Activated CD8-positive, alpha-beta T cell treated with anti-CD3 and anti-CD28 coated beads for 36 hours (primary cell): ENCODE data around the gene ADAT3. TPM values are rescaled to one million over a fixed set of nuclear protein-coding genes. Genes with fewer than 3 reads are reported as not detected.

ENCODE experiments used
- ATAC-seq: fragments of 200-7000 bp; cut with Tn5 transposase; one replicate; pipeline ENCODE4 v1.10.0; 2021; ENCODE audit warnings: mild to moderate bottlenecking, moderate library complexity
- CTCF ChIA-PET: fragments of 350-600 bp; sonication (Branson Sonifier 250); formaldehyde crosslinking; loops from one replicate; lab custom pipeline; 2021; ENCODE audit warnings: antibody characterized with exemption; lab: Charles Lee
- POLR2A ChIA-PET: fragments of 350-600 bp; sonication (Branson Sonifier 250); formaldehyde crosslinking; loops from one replicate; lab custom pipeline; 2021; ENCODE audit warnings: antibody characterized with exemption; lab: Charles Lee
- DNase-seq: peaks from one replicate; pipeline ENCODE4 v3.0.0-alpha.2; 2020
- H3K27ac Mint-ChIP-seq: one replicate; pipeline ENCODE4 v1.8.0; 2021; ENCODE audit warnings: mild to moderate bottlenecking, mixed read lengths
- H3K27me3 Mint-ChIP-seq: one replicate; pipeline ENCODE4 v1.8.0; 2021; ENCODE audit warnings: mixed read lengths
- H3K36me3 Mint-ChIP-seq: one replicate; pipeline ENCODE4 v1.8.0; 2021; ENCODE audit warnings: low read depth, mixed read lengths
- H3K4me1 Mint-ChIP-seq: one replicate; pipeline ENCODE4 v1.8.0; 2021; ENCODE audit warnings: low read depth, mixed read lengths
- H3K4me3 Mint-ChIP-seq: one replicate; pipeline ENCODE4 v1.8.0; 2021; ENCODE audit warnings: mild to moderate bottlenecking, moderate library complexity, mixed read lengths
- H3K9me3 Mint-ChIP-seq: one replicate; pipeline ENCODE4 v1.8.0; 2021; ENCODE audit warnings: mixed read lengths
- intact Hi-C: fragments of 100-400 bp; cut with micrococcal nuclease; formaldehyde crosslinking; loops from one replicate; pipeline ENCODE4 v1.10.0; 2022
- total RNA-seq, 2 experiments: library from RNA; stranded (reverse); gene quantifications; one replicate each; pipeline ENCODE4 v1.2.3, GENCODE V29; 2021
- TF ChIP-seq, protein P1 (sequence below): fragments of 200-600 bp; IDR thresholded peaks from one replicate; pipeline ENCODE4 v1.8.0; 2022; ENCODE audit warnings: antibody characterized with exemption, mild to moderate bottlenecking

Gene ADAT3
- total RNA-seq, 2 experiments from 2014 or later, result 5.3 to 6.7 TPM

DNA sequence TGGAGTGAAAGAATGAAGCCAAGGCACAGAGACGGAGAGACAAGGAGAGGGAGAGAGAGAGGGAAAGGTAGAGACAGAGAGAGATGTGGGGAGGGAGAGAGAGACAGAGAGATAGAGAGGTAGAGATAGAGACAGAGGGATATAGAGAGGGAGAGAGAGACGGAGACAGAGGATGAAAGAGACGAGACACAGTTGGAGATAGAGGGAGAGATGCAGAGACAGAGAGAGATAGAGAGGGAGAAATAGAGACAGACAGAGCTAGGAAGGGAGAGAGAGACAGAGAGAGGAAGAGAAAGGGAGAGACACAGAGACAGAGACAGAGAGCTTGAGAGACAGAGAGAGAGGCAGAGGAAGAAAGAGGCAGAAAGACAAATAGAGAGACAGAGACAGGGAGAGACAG lies 31.2 kb downstream of the ADAT3 start:
- Mint-ChIP-seq H3K9me3 (peaks cover 12% of the 10 kb centered on the region), H3K4me1 (peaks cover 11% of the 10 kb centered on the region), H3K27me3 (no peaks in the 10 kb centered on the region), H3K36me3 (peaks cover 7% of the 10 kb centered on the region), H3K27ac (no peak overlapping the region), H3K4me3 (no peak overlapping the region)
- TF ChIP-seq, protein P1, sequence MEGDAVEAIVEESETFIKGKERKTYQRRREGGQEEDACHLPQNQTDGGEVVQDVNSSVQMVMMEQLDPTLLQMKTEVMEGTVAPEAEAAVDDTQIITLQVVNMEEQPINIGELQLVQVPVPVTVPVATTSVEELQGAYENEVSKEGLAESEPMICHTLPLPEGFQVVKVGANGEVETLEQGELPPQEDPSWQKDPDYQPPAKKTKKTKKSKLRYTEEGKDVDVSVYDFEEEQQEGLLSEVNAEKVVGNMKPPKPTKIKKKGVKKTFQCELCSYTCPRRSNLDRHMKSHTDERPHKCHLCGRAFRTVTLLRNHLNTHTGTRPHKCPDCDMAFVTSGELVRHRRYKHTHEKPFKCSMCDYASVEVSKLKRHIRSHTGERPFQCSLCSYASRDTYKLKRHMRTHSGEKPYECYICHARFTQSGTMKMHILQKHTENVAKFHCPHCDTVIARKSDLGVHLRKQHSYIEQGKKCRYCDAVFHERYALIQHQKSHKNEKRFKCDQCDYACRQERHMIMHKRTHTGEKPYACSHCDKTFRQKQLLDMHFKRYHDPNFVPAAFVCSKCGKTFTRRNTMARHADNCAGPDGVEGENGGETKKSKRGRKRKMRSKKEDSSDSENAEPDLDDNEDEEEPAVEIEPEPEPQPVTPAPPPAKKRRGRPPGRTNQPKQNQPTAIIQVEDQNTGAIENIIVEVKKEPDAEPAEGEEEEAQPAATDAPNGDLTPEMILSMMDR, result no peak
- ChIA-PET POLR2A (interaction anchor here (0.8 to 1.0 kb wide), 3 partner anchors 31 to 502 kb away, joined by 3 to 4 read pairs (median 3); partner anchors contain the start of genes ADAT3 and SCAMP4), CTCF (no interaction called here)
- intact Hi-C loops, result no loop called here
- DNase-seq (no peak), ATAC-seq (no peak)

DNA sequence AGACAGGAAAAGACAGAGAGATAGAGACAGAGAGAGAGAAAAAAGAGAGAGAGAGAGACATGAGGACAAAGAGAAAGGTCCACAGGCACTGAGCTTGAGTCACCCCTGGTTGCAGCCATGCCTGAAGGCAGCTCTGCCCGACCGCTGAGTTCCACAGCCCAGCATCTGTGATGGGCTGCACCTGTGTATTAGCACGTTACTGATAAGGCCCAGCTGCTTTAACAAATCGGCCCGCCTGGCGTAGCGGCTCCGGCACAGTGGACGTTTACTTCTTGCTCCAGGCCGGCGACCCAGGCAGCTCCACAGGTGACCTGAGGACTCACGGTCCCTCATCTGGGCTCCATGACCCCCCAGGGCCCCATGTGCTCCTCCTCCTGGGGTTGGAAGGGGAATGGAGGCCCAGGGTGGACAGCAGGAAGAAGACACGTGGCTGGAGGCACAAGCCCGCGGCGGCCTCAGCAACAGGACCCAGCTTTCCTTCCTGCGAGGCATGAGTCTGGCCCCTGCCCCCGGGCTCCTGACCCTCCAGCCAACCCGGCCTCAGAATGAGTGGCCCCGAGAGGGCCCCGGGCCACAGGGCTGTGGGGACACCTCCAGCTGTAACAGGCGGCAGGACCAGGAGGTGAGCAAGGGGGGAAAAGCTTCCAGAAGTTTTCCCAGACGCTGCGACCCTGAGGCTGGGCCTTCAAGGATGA lies 31.9 kb downstream of the ADAT3 start:
- ChIA-PET CTCF (interaction anchor here (1.6 kb wide), 1 partner anchor 10 kb away, joined by 3 read pairs; no protein-coding TSS in a partner anchor), POLR2A (interaction anchor here (0.6 to 1.0 kb wide), 5 partner anchors 8 to 503 kb away, joined by 3 to 4 read pairs (median 3); partner anchors contain the start of genes ADAT3 and SCAMP4)
- DNase-seq (no peak), ATAC-seq (no peak)
- intact Hi-C loops, result no loop called here
- peaks cover 7% of the 10 kb centered on the region for H3K36me3 Mint-ChIP-seq
- H3K27me3 Mint-ChIP-seq, result no peaks in the 10 kb centered on the region
- peaks cover 7% of the 10 kb centered on the region for H3K9me3 Mint-ChIP-seq
- no peak overlapping the region for H3K4me3 Mint-ChIP-seq
- TF ChIP-seq, protein P1, result no peak
- H3K4me1 Mint-ChIP-seq, result peaks cover 11% of the 10 kb centered on the region
- no peak overlapping the region for H3K27ac Mint-ChIP-seq

DNA sequence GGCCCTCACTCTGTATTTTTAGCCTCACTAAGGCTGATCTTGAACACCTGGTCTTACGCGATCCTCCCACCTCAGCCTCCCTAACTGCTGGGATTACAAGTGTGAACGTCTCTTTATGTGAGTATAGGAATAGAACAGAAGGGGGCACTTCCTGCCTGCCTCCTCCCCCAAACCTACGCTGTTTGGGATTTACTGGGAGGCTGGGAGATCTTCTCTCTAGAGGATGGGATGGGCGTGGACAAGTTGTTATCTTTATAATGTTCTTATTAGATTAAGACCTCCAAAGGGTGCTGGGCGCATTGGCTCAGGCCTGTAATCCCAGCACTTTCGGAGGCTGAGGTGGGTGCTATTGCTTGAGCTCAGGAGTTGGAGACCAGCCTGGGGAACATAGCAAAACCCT lies 32.9 kb downstream of the ADAT3 start:
- Mint-ChIP-seq H3K9me3 (peaks cover 4% of the 10 kb centered on the region), H3K36me3 (peaks cover 7% of the 10 kb centered on the region), H3K4me1 (peaks cover 16% of the 10 kb centered on the region), H3K27ac (no peak overlapping the region), H3K4me3 (no peak overlapping the region), H3K27me3 (no peaks in the 10 kb centered on the region)
- intact Hi-C loops, result no loop called here
- ChIA-PET CTCF (interaction anchor here (1.1 to 1.6 kb wide), 2 partner anchors 11 to 68 kb away, joined by 3 read pairs; no protein-coding TSS in a partner anchor), POLR2A (no interaction called here)
- no peak for ATAC-seq
- DNase-seq, result no peak
- TF ChIP-seq, protein P1, result no peak

DNA sequence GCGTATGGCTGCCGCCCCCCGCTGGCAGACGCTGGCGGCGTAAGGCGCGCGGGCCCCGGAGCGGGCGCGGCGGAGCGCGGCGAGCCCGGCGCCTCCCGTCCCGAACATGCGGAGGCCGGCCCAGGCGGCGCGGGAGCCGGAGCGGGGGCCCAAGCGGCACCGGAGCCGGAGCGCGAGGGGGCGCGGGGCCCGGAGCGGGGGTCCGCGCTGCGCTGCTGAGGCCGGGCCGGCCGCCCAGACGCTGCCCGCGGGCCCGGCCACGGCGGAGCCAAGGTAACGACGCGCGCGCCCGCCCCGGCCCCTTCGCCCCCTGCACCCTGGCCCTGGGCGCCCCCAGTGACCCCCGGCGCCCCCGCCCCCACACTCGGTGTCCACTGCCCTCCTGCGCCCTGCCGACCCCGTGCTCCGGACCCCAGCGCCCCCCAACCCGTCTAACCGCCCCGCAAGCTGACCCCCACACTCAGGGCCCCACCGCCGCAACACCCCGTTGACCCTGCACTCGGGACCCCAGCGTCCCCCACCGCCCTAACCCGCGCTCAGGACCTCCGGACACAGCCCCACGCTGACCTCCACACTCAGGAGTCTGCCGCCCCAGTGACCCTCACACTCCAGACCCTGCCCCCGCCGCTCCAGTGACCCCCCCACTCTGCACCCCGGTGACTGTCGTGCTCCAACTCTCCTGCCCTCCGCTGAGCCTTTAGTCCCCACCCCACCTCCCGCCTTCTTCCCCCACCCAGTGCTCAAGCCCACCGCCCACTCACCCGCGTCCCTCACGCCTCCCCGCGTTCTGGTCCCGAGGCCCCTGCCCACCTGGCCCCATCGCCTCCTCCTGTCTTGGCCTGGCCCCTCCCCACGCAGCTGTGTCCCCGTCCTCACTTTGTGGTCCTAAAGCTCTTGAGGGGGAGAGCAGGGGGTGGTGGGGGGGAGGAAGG lies 36.2 kb downstream of the ADAT3 start, which contains the start of gene CSNK1G2:
Gene CSNK1G2, plus strand, starts transcription at position 27 of the 932 bp plus-strand sequence. CDS start 28,601 bp downstream, outside the sequence.
- peak within 1 kb of the TSS; percentile 94 for H3K4me3 Mint-ChIP-seq
- H3K9me3 Mint-ChIP-seq, result no peaks in the 10 kb centered on the region
- peak within 1 kb of the TSS; percentile 94 for H3K27ac Mint-ChIP-seq
- POLR2A ChIA-PET, result interaction anchor here (0.7 to 2.0 kb wide), 5 partner anchors 44 to 269 kb away, joined by 3 to 7 read pairs (median 3); no protein-coding TSS in a partner anchor
- ATAC-seq, result peak; percentile 1
- H3K36me3 Mint-ChIP-seq, result peaks cover 5% of the 10 kb centered on the region
- intact Hi-C loops, result no loop called here
- peaks cover 32% of the 10 kb centered on the region for H3K4me1 Mint-ChIP-seq
- TF ChIP-seq, protein P1, result no peak
- CTCF ChIA-PET, result interaction anchor here (2.4 kb wide), 1 partner anchor 12 kb away, joined by 6 read pairs; no protein-coding TSS in a partner anchor
- H3K27me3 Mint-ChIP-seq, result no peaks in the 10 kb centered on the region
- DNase-seq, result peak; percentile 14
